ENCODE results near the gene INTS7.

INTS7 gene

GRCh38 chr1:211967704-211968103 lies 67.7 kb downstream of the INTS7 start:
- Histone ChIP-seq H3K9me2 (replicated peaks; ENCODE audit: low read depth, low read length) (no peaks in the 10 kb centered on the region; the same call in 1 of the 2 replicates), H3K79me2 (ENCODE audit: insufficient read depth, low read length) (peaks cover 5% of the 10 kb centered on the region; the same call in 1 of the 2 replicates), H3K9me3 (ENCODE audit: insufficient read depth, low read depth, low read length) (no peaks in the 10 kb centered on the region), H3K4me2 (ENCODE audit: low read depth, low read length, poor library complexity, severe bottlenecking) (no peak overlapping the region), H3K27me3 (ENCODE audit: insufficient read depth, low read length, poor library complexity, severe bottlenecking) (no peaks in the 10 kb centered on the region), H4K20me1 (ENCODE audit: insufficient read depth, low read length, poor library complexity, severe bottlenecking) (no peaks in the 10 kb centered on the region), H3K4me3 (ENCODE audit: low read length, poor library complexity, severe bottlenecking) (no peak overlapping the region), H3K4me1 (ENCODE audit: insufficient read depth, low read length, poor library complexity, severe bottlenecking) (no peaks in the 10 kb centered on the region), H3K9ac (ENCODE audit: low read depth, low read length, poor library complexity, severe bottlenecking) (no peak overlapping the region), H3F3A (ENCODE audit: low read depth) (no peaks in the 10 kb centered on the region; the same call in 1 of the 2 replicates), H3K36me3 (ENCODE audit: insufficient read depth, low read length) (peaks cover 34% of the 10 kb centered on the region), H2AFZ (ENCODE audit: low read length) (no peak overlapping the region)
- TF ChIP-seq EZH2phosphoT487 (IDR thresholded peaks at IDR 0.05; ENCODE audit: borderline replicate concordance), result no peak
- TF ChIP-seq, protein P1, sequence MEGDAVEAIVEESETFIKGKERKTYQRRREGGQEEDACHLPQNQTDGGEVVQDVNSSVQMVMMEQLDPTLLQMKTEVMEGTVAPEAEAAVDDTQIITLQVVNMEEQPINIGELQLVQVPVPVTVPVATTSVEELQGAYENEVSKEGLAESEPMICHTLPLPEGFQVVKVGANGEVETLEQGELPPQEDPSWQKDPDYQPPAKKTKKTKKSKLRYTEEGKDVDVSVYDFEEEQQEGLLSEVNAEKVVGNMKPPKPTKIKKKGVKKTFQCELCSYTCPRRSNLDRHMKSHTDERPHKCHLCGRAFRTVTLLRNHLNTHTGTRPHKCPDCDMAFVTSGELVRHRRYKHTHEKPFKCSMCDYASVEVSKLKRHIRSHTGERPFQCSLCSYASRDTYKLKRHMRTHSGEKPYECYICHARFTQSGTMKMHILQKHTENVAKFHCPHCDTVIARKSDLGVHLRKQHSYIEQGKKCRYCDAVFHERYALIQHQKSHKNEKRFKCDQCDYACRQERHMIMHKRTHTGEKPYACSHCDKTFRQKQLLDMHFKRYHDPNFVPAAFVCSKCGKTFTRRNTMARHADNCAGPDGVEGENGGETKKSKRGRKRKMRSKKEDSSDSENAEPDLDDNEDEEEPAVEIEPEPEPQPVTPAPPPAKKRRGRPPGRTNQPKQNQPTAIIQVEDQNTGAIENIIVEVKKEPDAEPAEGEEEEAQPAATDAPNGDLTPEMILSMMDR (conservative IDR thresholded peaks at IDR 0.05; ENCODE audit: low read length), result no peak

GRCh38 chr1:211965108-211965805 lies 70.1 kb downstream of the INTS7 start:
- Histone ChIP-seq H3K36me3 (ENCODE audit: insufficient read depth, low read length) (peaks cover 39% of the 10 kb centered on the region), H3K4me1 (ENCODE audit: insufficient read depth, low read length, poor library complexity, severe bottlenecking) (no peaks in the 10 kb centered on the region), H3K9me2 (replicated peaks; ENCODE audit: low read depth, low read length) (no peaks in the 10 kb centered on the region; the same call in 1 of the 2 replicates), H3K4me2 (ENCODE audit: low read depth, low read length, poor library complexity, severe bottlenecking) (no peak overlapping the region), H3F3A (ENCODE audit: low read depth) (no peaks in the 10 kb centered on the region; the same call in 1 of the 2 replicates), H3K27me3 (ENCODE audit: insufficient read depth, low read length, poor library complexity, severe bottlenecking) (no peaks in the 10 kb centered on the region), H3K9ac (ENCODE audit: low read depth, low read length, poor library complexity, severe bottlenecking) (no peak overlapping the region), H4K20me1 (ENCODE audit: insufficient read depth, low read length, poor library complexity, severe bottlenecking) (no peaks in the 10 kb centered on the region), H3K79me2 (ENCODE audit: insufficient read depth, low read length) (peaks cover 8% of the 10 kb centered on the region; the same call in 1 of the 2 replicates), H3K9me3 (ENCODE audit: insufficient read depth, low read depth, low read length) (no peaks in the 10 kb centered on the region), H2AFZ (ENCODE audit: low read length) (no peak overlapping the region), H3K4me3 (ENCODE audit: low read length, poor library complexity, severe bottlenecking) (no peak overlapping the region)
- TF ChIP-seq, protein P1 (conservative IDR thresholded peaks at IDR 0.05; ENCODE audit: low read length), result no peak
- no peak for TF ChIP-seq EZH2phosphoT487 (IDR thresholded peaks at IDR 0.05; ENCODE audit: borderline replicate concordance)

GRCh38 chr1:211959680-211960079 lies 75.7 kb downstream of the INTS7 start:
- no peaks in the 10 kb centered on the region; the same call in 1 of the 2 replicates for H3K9me2 ChIP-seq (replicated peaks; ENCODE audit: low read depth, low read length)
- H3K9ac ChIP-seq (ENCODE audit: low read depth, low read length, poor library complexity, severe bottlenecking), result no peak overlapping the region
- no peaks in the 10 kb centered on the region for H3K4me1 ChIP-seq (ENCODE audit: insufficient read depth, low read length, poor library complexity, severe bottlenecking)
- TF ChIP-seq, protein P1 (conservative IDR thresholded peaks at IDR 0.05; ENCODE audit: low read length), result no peak
- no peak for TF ChIP-seq EZH2phosphoT487 (IDR thresholded peaks at IDR 0.05; ENCODE audit: borderline replicate concordance)
- no peaks in the 10 kb centered on the region for H4K20me1 ChIP-seq (ENCODE audit: insufficient read depth, low read length, poor library complexity, severe bottlenecking)
- H3K4me3 ChIP-seq (ENCODE audit: low read length, poor library complexity, severe bottlenecking), result no peak overlapping the region
- H3K79me2 ChIP-seq (ENCODE audit: insufficient read depth, low read length), result peaks cover 8% of the 10 kb centered on the region; the same call in 1 of the 2 replicates
- H3F3A ChIP-seq (ENCODE audit: low read depth), result no peaks in the 10 kb centered on the region
- H2AFZ ChIP-seq (ENCODE audit: low read length), result no peak overlapping the region
- H3K4me2 ChIP-seq (ENCODE audit: low read depth, low read length, poor library complexity, severe bottlenecking), result no peak overlapping the region
- H3K36me3 ChIP-seq (ENCODE audit: insufficient read depth, low read length), result peaks cover 39% of the 10 kb centered on the region; the same call in 1 of the 2 replicates
- no peaks in the 10 kb centered on the region for H3K9me3 ChIP-seq (ENCODE audit: insufficient read depth, low read depth, low read length)
- H3K27me3 ChIP-seq (ENCODE audit: insufficient read depth, low read length, poor library complexity, severe bottlenecking), result no peaks in the 10 kb centered on the region
